B cell (primary cell): ENCODE measurements around the gene KIAA1217. TPM values are rescaled to one million over a fixed set of nuclear protein-coding genes. Genes with fewer than 3 reads are reported as not detected.

Source experiments
- ATAC-seq: fragments of 200-7000 bp; cut with Tn5 transposase; one replicate; pipeline ENCODE4 v1.10.0; 2021; ENCODE audit warnings: low read depth, mild to moderate bottlenecking, moderate number of reproducible peaks, moderate library complexity
- CTCF ChIA-PET: fragments of 350-600 bp; sonication (Branson Sonifier 250); formaldehyde crosslinking; loops from one replicate; lab custom pipeline; 2021; ENCODE audit warnings: antibody characterized with exemption, inconsistent platforms; lab: Charles Lee
- POLR2A ChIA-PET: fragments of 350-600 bp; sonication (Branson Sonifier 250); formaldehyde crosslinking; loops from one replicate; lab custom pipeline; 2021; ENCODE audit warnings: antibody characterized with exemption; lab: Charles Lee
- DNase-seq: peaks from one replicate; pipeline ENCODE4 v3.0.0; 2013
- H2AFZ ChIP-seq: 2 replicates; pipeline ENCODE4 v1.6.1; 2012; ENCODE audit warnings: mild to moderate bottlenecking, low read depth, low read length; ENCODE audit not compliant: insufficient read depth, poor library complexity, severe bottlenecking
- H3K27ac ChIP-seq, 2 donors: 1 replicate in 1 of 2; 2 replicates in 1 of 2; pipeline ENCODE4 v1.5.1; 2012 to 2013; ENCODE audit warnings: low read length in 2 of 2, mild to moderate bottlenecking in 2 of 2, moderate library complexity in 1 of 2
- H3K27me3 ChIP-seq, 4 experiments: fragments of 200-600 bp in 1 of 4; sonication (generic) in 1 of 4; replicated peaks in 1 of 4; 1 replicate in 2 of 4; 2 replicates in 2 of 4; pipeline versions ENCODE4 v1.6.1 to v1.7.0; 2013 to 2016; ENCODE audit warnings: low read length in 3 of 4, mild to moderate bottlenecking in 2 of 4, mixed read lengths in 1 of 4, moderate library complexity in 1 of 4; ENCODE audit not compliant: insufficient read depth in 4 of 4, control insufficient read depth in 3 of 4; ENCODE audit errors: control extremely low read depth in 1 of 4
- H3K36me3 ChIP-seq, 2 experiments: replicated peaks in 1 of 2; 1 replicate in 1 of 2; 2 replicates in 1 of 2; pipeline versions ENCODE4 v1.6.1 to v1.7.1; 2013; ENCODE audit warnings: low read length in 1 of 2; ENCODE audit not compliant: insufficient read depth in 2 of 2, control insufficient read depth in 1 of 2; ENCODE audit errors: control extremely low read depth in 1 of 2, extremely low read depth in 1 of 2
- H3K4me1 ChIP-seq, 2 donors: fragments of 200-600 bp in 1 of 2; sonication (generic) in 1 of 2; 1 replicate in 1 of 2; 2 replicates in 1 of 2; pipeline versions ENCODE4 v1.5.1 to v1.6.1; 2013 to 2017; ENCODE audit warnings: low read length in 2 of 2; ENCODE audit not compliant: control insufficient read depth in 2 of 2, insufficient read depth in 2 of 2
- H3K4me2 ChIP-seq: replicated peaks from 2 replicates; pipeline ENCODE3; 2012; ENCODE audit warnings: mild to moderate bottlenecking, low read depth, low read length; ENCODE audit not compliant: poor library complexity, severe bottlenecking
- H3K4me3 ChIP-seq, 5 experiments: fragments of 200-600 bp in 1 of 5; sonication (generic) in 1 of 5; 1 replicate in 3 of 5; 2 replicates in 2 of 5; pipeline versions ENCODE4 v1.5.1 to v1.7.0; 2011 to 2016; ENCODE audit warnings: low read length in 4 of 5, mild to moderate bottlenecking in 4 of 5, low read depth in 2 of 5, control low read depth in 1 of 5, moderate library complexity in 1 of 5; ENCODE audit not compliant: insufficient read depth in 1 of 5; ENCODE audit errors: control extremely low read depth in 1 of 5, extremely low read depth in 1 of 5
- H3K79me2 ChIP-seq: fragments of 200-600 bp; sonication (generic); one replicate; pipeline ENCODE4 v1.6.0; 2016; ENCODE audit warnings: low read length; ENCODE audit not compliant: control insufficient read depth, insufficient read depth
- H3K9ac ChIP-seq: fragments of 200-600 bp; sonication (generic); 2 replicates; pipeline ENCODE4 v1.6.1; 2017; ENCODE audit warnings: mild to moderate bottlenecking, low read length, moderate library complexity
- H3K9me3 ChIP-seq, 3 donors: one replicate each; pipeline versions ENCODE4 v1.6.1 to v1.7.1; 2013; ENCODE audit warnings: low read length in 2 of 3; ENCODE audit not compliant: control insufficient read depth in 2 of 3, insufficient read depth in 1 of 3; ENCODE audit errors: control extremely low read depth in 1 of 3
- H4K20me1 ChIP-seq: 2 replicates; pipeline ENCODE4 v1.6.0; 2012; ENCODE audit warnings: mild to moderate bottlenecking, low read length; ENCODE audit not compliant: insufficient read depth, control insufficient read depth, poor library complexity, severe bottlenecking
- H3K27ac Mint-ChIP-seq: one replicate; pipeline ENCODE4 v1.8.0; 2021; ENCODE audit warnings: mixed read lengths
- H3K27me3 Mint-ChIP-seq: one replicate; pipeline ENCODE4 v1.8.0; 2021; ENCODE audit warnings: mixed read lengths
- H3K4me1 Mint-ChIP-seq: one replicate; pipeline ENCODE4 v1.8.0; 2021; ENCODE audit warnings: mixed read lengths
- H3K4me3 Mint-ChIP-seq: one replicate; pipeline ENCODE4 v1.8.0; 2021; ENCODE audit warnings: mixed read lengths
- H3K9me3 Mint-ChIP-seq: one replicate; pipeline ENCODE4 v1.8.0; 2022; ENCODE audit warnings: mixed read lengths; ENCODE audit not compliant: insufficient read depth
- EZH2 ChIP-seq: IDR thresholded peaks from 2 replicates; pipeline ENCODE4 v1.6.1; 2012; ENCODE audit warnings: borderline replicate concordance, low read depth, mild to moderate bottlenecking, moderate library complexity, low read length; ENCODE audit not compliant: insufficient read depth, poor library complexity, severe bottlenecking
- WGBS: methylation state at CpG from one replicate; pipeline ENCODE4 v1.1.5; 2013; ENCODE audit warnings: missing lambda C conversion rate; ENCODE audit not compliant: insufficient coverage; 5-methylcytosine and 5-hydroxymethylcytosine counted together
- intact Hi-C: fragments of 100-400 bp; cut with micrococcal nuclease; formaldehyde crosslinking; loops from one replicate; pipeline ENCODE4 v1.10.0; 2022
- polyA plus RNA-seq: library from polyadenylated mRNA; depleted of rRNA; stranded (reverse); fragments of >200 nt; gene quantifications from 2 replicates; pipeline ENCODE4 v1.2.3, GENCODE V29; 2012
- total RNA-seq, 2 donors: library from RNA; stranded (reverse); fragments of 120-200 nt in 1 of 2; gene quantifications; 1 replicate in 1 of 2; 2 replicates in 1 of 2; pipeline versions ENCODE4 v1.2.3 to v1.2.4, GENCODE V29; 2013 to 2022
- TF ChIP-seq, protein P1 (sequence below): fragments of 200-600 bp; IDR thresholded peaks from one replicate; pipeline ENCODE4 v1.8.0; 2022; ENCODE audit warnings: antibody characterized with exemption, mild to moderate bottlenecking

The KIAA1217 gene
- total and polyA plus RNA-seq, 2 donors (not counting 1 experiment from before 2014, with no cell fraction given): 0.67 TPM; not detected in 1

- no peaks in the 10 kb centered on the region for H3K4me1 ChIP-seq
- peaks cover 18% of the 10 kb centered on the region for H3K27me3 Mint-ChIP-seq
- no peaks in the 10 kb centered on the region for H3K27me3 ChIP-seq
- 78% methylated on average over 3 of the region's 5 CpGs for WGBS
- no peaks in the 10 kb centered on the region for H3K36me3 ChIP-seq
- TF ChIP-seq, protein P1, sequence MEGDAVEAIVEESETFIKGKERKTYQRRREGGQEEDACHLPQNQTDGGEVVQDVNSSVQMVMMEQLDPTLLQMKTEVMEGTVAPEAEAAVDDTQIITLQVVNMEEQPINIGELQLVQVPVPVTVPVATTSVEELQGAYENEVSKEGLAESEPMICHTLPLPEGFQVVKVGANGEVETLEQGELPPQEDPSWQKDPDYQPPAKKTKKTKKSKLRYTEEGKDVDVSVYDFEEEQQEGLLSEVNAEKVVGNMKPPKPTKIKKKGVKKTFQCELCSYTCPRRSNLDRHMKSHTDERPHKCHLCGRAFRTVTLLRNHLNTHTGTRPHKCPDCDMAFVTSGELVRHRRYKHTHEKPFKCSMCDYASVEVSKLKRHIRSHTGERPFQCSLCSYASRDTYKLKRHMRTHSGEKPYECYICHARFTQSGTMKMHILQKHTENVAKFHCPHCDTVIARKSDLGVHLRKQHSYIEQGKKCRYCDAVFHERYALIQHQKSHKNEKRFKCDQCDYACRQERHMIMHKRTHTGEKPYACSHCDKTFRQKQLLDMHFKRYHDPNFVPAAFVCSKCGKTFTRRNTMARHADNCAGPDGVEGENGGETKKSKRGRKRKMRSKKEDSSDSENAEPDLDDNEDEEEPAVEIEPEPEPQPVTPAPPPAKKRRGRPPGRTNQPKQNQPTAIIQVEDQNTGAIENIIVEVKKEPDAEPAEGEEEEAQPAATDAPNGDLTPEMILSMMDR: no peak
- TF ChIP-seq EZH2: no peak
- no peak overlapping the region for H2AFZ ChIP-seq
- H3K9me3 Mint-ChIP-seq: no peaks in the 10 kb centered on the region
- ATAC-seq: no peak
- no peaks in the 10 kb centered on the region for H3K9me3 ChIP-seq
- no peak overlapping the region for H3K9ac ChIP-seq
- POLR2A ChIA-PET: no interaction called here
- no peaks in the 10 kb centered on the region for H3K4me1 Mint-ChIP-seq
- H3K27ac Mint-ChIP-seq: no peak overlapping the region
- DNase-seq: no peak
- H3K4me3 Mint-ChIP-seq: no peak overlapping the region
- H3K79me2 ChIP-seq: no peaks in the 10 kb centered on the region
- CTCF ChIA-PET: no interaction called here
- intact Hi-C loops: no loop called here
- H3K27ac ChIP-seq: no peak overlapping the region
- no peaks in the 10 kb centered on the region for H4K20me1 ChIP-seq
- H3K4me2 ChIP-seq: no peak overlapping the region
- no peak overlapping the region for H3K4me3 ChIP-seq
Observed at GRCh38 chr10:24241536-24242040, 32.6 kb downstream of the KIAA1217 start.

GRCh38 chr10:24242562-24242961 is 33.6 kb downstream of the KIAA1217 start:
- DNase-seq: no peak
- no peaks in the 10 kb centered on the region for H3K27me3 ChIP-seq
- no peaks in the 10 kb centered on the region for H3K79me2 ChIP-seq
- Mint-ChIP-seq H3K4me1 (no peaks in the 10 kb centered on the region), H3K4me3 (no peak overlapping the region), H3K27ac (no peak overlapping the region), H3K9me3 (no peaks in the 10 kb centered on the region), H3K27me3 (peaks cover 18% of the 10 kb centered on the region)
- no peak overlapping the region for H3K4me2 ChIP-seq
- H3K9me3 ChIP-seq: no peaks in the 10 kb centered on the region
- no peaks in the 10 kb centered on the region for H3K36me3 ChIP-seq
- WGBS: no CpG with 5 or more reads among the region's 4 CpGs
- H3K27ac ChIP-seq: no peak overlapping the region
- ChIA-PET POLR2A (no interaction called here), CTCF (no interaction called here)
- no peaks in the 10 kb centered on the region for H3K4me1 ChIP-seq
- H2AFZ ChIP-seq: no peak overlapping the region
- no peaks in the 10 kb centered on the region for H4K20me1 ChIP-seq
- no peak for ATAC-seq
- H3K9ac ChIP-seq: no peak overlapping the region
- intact Hi-C loops: no loop called here
- no peak for TF ChIP-seq EZH2
- H3K4me3 ChIP-seq: no peak overlapping the region
